ENCODE results near the gene NAT14.
"Not testable (repeated sequence)": the region's sequence is repeated elsewhere in the genome, so short reads cannot be mapped to it uniquely, and the experiment has no call there.

The NAT14 gene

GRCh38 chr19:55484593-55485438 lies at the start of gene NAT14:
Gene NAT14 (plus strand): TSS chr19:55485188. CDS start chr19:55485709, 521 bp downstream.
- DNase-seq: peak; percentile 70 to 74

GRCh38 chr19:55436847-55437246 lies 48.1 kb upstream of the NAT14 start:
- no peak for DNase-seq

- DNase-seq: no peak
These were observed 47.6 kb upstream of the NAT14 start for GRCh38 chr19:55437410-55437809.

- no peak for DNase-seq
These were observed 45.9 kb upstream of the NAT14 start for GRCh38 chr19:55439052-55439451.

GRCh38 chr19:55440411-55441105 lies 44.4 kb upstream of the NAT14 start:
- no peak for DNase-seq

- DNase-seq: no peak
These were observed 43.7 kb upstream of the NAT14 start for GRCh38 chr19:55441319-55441691.

- DNase-seq: peak in 1 of 2 experiments; percentile 33
These were observed 43.2 kb upstream of the NAT14 start for GRCh38 chr19:55441692-55442321.

- peak in 1 of 2 experiments; percentile 50 for DNase-seq
These were observed 42.5 kb upstream of the NAT14 start for GRCh38 chr19:55442372-55442961.

- DNase-seq: no peak
These were observed 41.8 kb upstream of the NAT14 start, which contains the start of gene SHISA7 for GRCh38 chr19:55443045-55443823. Gene SHISA7 (minus strand): TSS chr19:55443300. CDS start chr19:55442863, 437 bp downstream.

GRCh38 chr19:55443824-55444480 lies 41.0 kb upstream of the NAT14 start:
- no peak for DNase-seq

- DNase-seq: no peak
These were observed 40.3 kb upstream of the NAT14 start for GRCh38 chr19:55444646-55445045.

- DNase-seq: no peak
These were observed 38.9 kb upstream of the NAT14 start for GRCh38 chr19:55446060-55446459.

- peak; percentile 39 to 55 for DNase-seq
These were observed 37.4 kb upstream of the NAT14 start for GRCh38 chr19:55447421-55448174.

- not testable (repeated sequence) for DNase-seq
These were observed 36.9 kb upstream of the NAT14 start for GRCh38 chr19:55448175-55448490.

- DNase-seq: no peak
These were observed 35.5 kb upstream of the NAT14 start for GRCh38 chr19:55449469-55449868.

- no peak for DNase-seq
These were observed 33.6 kb upstream of the NAT14 start for GRCh38 chr19:55451163-55451964.

GRCh38 chr19:55451965-55452748 lies 32.8 kb upstream of the NAT14 start:
- peak in 1 of 2 experiments; percentile 54 for DNase-seq

- peak; percentile 94 to 98 for DNase-seq
These were observed 32.1 kb upstream of the NAT14 start for GRCh38 chr19:55452749-55453346.
